Activated CD4-positive, alpha-beta memory T cell treated with anti-CD3 and anti-CD28 coated beads, Interleukin-2, amount 10 ng/mL, durations not matched to agents 7 days and 5 days (primary cell): ENCODE measurements around the gene SGPL1. TPM values are rescaled to one million over a fixed set of nuclear protein-coding genes. Genes with fewer than 3 reads are reported as not detected.

Source experiments
- CTCF ChIA-PET: fragments of 350-600 bp; sonication (Branson Sonifier 250); formaldehyde crosslinking; loops from one replicate; lab custom pipeline; 2021; ENCODE audit warnings: antibody characterized with exemption, inconsistent platforms; lab: Charles Lee
- POLR2A ChIA-PET: fragments of 350-600 bp; sonication (Branson Sonifier 250); formaldehyde crosslinking; loops from one replicate; lab custom pipeline; 2021; ENCODE audit warnings: antibody characterized with exemption; lab: Charles Lee
- DNase-seq: peaks from one replicate; pipeline ENCODE4 v3.0.0-alpha.2; 2020
- H3K27ac Mint-ChIP-seq: one replicate; pipeline ENCODE4 v1.8.0; 2021; ENCODE audit warnings: mild to moderate bottlenecking, mixed read lengths
- H3K27me3 Mint-ChIP-seq: one replicate; pipeline ENCODE4 v1.8.0; 2021; ENCODE audit warnings: mixed read lengths
- H3K36me3 Mint-ChIP-seq: one replicate; pipeline ENCODE4 v1.8.0; 2021; ENCODE audit warnings: low read depth, mixed read lengths
- H3K4me1 Mint-ChIP-seq: one replicate; pipeline ENCODE4 v1.8.0; 2021; ENCODE audit warnings: mixed read lengths
- H3K4me3 Mint-ChIP-seq: one replicate; pipeline ENCODE4 v1.8.0; 2021; ENCODE audit warnings: mild to moderate bottlenecking, mixed read lengths
- H3K9me3 Mint-ChIP-seq: one replicate; pipeline ENCODE4 v1.8.0; 2021; ENCODE audit warnings: mixed read lengths
- total RNA-seq, 2 experiments: library from RNA; stranded (reverse); gene quantifications; one replicate each; pipeline ENCODE4 v1.2.3, GENCODE V29; 2021

The SGPL1 gene
- total RNA-seq, 2 experiments from 2014 or later, result 25.8 to 28.5 TPM

DNA sequence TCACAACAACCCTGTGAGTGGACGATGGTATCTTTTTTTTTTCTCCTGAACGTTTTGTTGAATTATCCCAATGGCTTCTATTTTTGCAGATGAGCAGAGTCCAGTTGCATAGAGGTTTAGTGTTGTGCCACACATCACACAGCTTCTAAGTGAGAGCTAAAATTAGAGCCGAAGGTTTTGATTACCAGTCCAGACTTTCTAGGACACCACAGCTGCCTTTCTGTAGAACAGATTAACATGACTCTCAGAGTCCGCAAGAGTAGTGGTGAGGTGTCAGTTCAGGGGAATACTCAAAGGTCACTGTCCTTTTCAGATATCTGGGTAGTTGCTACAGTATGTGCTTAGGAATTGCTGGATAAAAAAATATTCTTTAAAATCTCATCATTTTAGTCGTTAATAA lies 13.8 kb downstream of the SGPL1 start:
- DNase-seq, result no peak
- peaks cover 10% of the 10 kb centered on the region for H3K36me3 Mint-ChIP-seq
- peaks cover 22% of the 10 kb centered on the region for H3K4me1 Mint-ChIP-seq
- CTCF ChIA-PET, result no interaction called here
- POLR2A ChIA-PET, result interaction anchor here (1.3 kb wide), 1 partner anchor 13 kb away, joined by 3 read pairs; no protein-coding TSS in a partner anchor
- H3K4me3 Mint-ChIP-seq, result no peak overlapping the region
- H3K9me3 Mint-ChIP-seq, result no peaks in the 10 kb centered on the region
- H3K27me3 Mint-ChIP-seq, result no peaks in the 10 kb centered on the region
- H3K27ac Mint-ChIP-seq, result no peak overlapping the region

DNA sequence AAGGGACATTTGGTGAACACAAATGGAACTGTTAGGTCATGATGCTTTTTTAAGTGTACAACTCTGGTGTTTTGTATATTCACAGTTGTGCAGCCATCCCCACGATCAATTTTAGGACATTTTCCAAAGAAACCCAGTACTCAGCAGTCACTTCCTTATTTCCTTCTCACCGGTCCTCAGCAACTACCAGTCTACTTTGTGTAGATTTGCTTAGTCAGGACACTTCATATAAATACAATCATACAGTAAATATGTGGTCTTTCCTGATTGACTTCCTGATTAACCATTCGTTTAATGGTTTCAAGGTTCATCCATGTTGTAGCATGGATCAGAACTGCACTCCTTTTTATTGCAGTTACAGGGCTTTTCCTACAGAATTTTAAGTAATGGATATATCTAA lies 14.4 kb downstream of the SGPL1 start:
- DNase-seq, result no peak
- ChIA-PET CTCF (interaction anchor here (0.7 kb wide), 1 partner anchor 20 kb away, joined by 3 read pairs; no protein-coding TSS in a partner anchor), POLR2A (interaction anchor here (1.3 kb wide), 1 partner anchor 14 kb away, joined by 3 read pairs; no protein-coding TSS in a partner anchor)
- no peak overlapping the region for H3K4me3 Mint-ChIP-seq
- H3K36me3 Mint-ChIP-seq, result peaks cover 10% of the 10 kb centered on the region
- H3K9me3 Mint-ChIP-seq, result no peaks in the 10 kb centered on the region
- no peak overlapping the region for H3K27ac Mint-ChIP-seq
- no peaks in the 10 kb centered on the region for H3K27me3 Mint-ChIP-seq
- peaks cover 22% of the 10 kb centered on the region for H3K4me1 Mint-ChIP-seq

DNA sequence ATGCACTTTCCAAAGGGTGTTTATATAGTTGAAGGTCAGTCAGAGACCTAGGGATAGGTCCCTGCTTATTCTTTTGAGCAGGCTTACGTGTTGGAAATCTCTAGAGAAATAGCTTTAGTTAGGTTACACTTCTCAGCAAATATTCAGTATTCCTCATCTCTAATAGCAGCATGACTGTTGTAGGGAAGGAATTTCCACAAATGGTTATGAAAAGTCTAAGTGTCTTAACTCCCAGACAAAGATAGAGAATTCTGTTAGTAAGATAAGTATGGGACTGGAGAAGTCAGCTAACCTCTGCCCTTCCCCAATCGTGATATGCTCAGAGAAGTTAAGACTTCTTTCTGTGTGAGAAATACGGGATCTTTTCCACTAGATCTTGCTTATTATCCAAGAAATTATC lies 16.5 kb downstream of the SGPL1 start:
- POLR2A ChIA-PET, result no interaction called here
- H3K36me3 Mint-ChIP-seq, result peaks cover 16% of the 10 kb centered on the region
- H3K4me1 Mint-ChIP-seq, result peaks cover 22% of the 10 kb centered on the region
- CTCF ChIA-PET, result no interaction called here
- H3K4me3 Mint-ChIP-seq, result no peak overlapping the region
- no peak overlapping the region for H3K27ac Mint-ChIP-seq
- DNase-seq, result no peak
- H3K27me3 Mint-ChIP-seq, result no peaks in the 10 kb centered on the region
- no peaks in the 10 kb centered on the region for H3K9me3 Mint-ChIP-seq

DNA sequence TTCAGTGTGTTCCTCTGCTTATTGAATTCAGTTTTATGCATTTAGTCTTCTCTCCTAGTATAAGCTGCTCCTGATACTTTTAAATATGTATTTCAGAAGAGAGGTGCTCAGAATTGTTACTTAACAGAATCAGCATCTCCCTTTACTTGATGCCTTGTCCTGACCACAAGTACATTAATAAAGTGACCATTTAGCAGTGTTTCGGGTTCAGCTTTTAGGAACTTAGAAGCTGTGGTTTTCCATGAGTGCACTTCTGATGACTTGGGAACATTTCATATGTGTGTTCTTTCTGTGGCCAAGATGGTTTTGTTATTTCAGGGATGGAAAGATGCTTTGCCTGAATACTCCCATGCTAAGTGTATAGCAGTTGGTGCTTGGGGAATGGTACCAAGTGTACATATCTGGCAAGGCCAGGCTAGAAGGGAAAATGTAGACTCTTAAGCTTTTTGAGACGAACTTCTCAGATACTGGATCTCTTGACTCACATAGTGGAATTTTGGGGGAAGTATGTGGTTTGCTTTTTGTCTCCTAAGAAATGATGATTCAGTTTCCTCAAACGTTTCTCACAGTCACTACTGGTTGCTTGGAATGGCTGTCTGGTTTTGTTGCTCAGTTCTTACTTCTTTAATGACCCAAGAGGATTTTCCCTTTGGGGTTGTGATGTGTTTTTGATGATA lies 17.2 kb downstream of the SGPL1 start:
- Mint-ChIP-seq H3K4me1 (peaks cover 17% of the 10 kb centered on the region), H3K4me3 (no peak overlapping the region), H3K27me3 (no peaks in the 10 kb centered on the region), H3K36me3 (peaks cover 24% of the 10 kb centered on the region), H3K27ac (no peak overlapping the region), H3K9me3 (peaks cover 2% of the 10 kb centered on the region)
- DNase-seq, result no peak
- POLR2A ChIA-PET, result no interaction called here
- CTCF ChIA-PET, result no interaction called here

DNA sequence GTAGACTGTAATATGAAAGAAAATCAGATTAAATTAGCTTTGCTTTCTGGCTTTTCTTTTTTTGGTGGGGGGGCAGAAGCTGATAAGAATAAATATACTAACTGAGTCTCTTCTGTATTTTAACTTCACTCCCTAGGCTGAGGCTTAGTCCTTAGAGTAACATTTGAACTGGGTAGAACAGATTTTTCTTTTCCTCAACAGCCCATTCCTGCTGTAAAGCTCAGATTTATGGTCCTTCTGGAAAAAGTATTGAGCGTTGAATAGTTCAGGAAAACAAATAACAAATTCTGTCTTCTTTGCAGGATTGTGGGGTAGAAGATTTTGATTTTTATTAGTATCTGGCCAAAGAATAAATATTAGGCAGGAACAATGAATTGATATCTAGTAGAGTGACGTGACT lies 17.9 kb downstream of the SGPL1 start:
- H3K4me1 Mint-ChIP-seq, result peaks cover 17% of the 10 kb centered on the region

DNA sequence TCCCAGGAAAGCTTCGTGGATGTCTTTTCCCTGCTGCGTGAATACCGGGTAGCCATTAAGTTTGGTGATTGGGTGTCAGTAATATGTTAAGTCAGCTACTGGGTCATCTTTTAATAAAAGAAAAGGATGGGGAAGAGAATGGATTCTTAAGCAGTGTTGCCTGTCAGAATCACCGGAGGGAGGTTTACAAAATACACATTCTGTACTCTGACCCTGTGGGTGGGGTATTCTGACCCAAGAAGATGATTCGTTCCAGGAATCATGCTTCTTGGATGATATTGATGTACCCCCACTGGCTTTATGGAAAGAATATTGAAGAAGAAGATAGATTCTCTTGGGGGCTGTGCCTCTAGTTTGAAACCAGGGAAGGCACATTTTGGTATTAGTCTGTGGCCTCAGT lies 18.3 kb downstream of the SGPL1 start:
- no peaks in the 10 kb centered on the region for H3K27me3 Mint-ChIP-seq
- POLR2A ChIA-PET, result no interaction called here
- peaks cover 17% of the 10 kb centered on the region for H3K4me1 Mint-ChIP-seq
- DNase-seq, result no peak
- peaks cover 26% of the 10 kb centered on the region for H3K36me3 Mint-ChIP-seq
- no peak overlapping the region for H3K4me3 Mint-ChIP-seq
- H3K27ac Mint-ChIP-seq, result no peak overlapping the region
- H3K9me3 Mint-ChIP-seq, result peaks cover 2% of the 10 kb centered on the region
- CTCF ChIA-PET, result no interaction called here

More for the DNA sequence above, 17.9 kb downstream of the SGPL1 start:
- ChIA-PET POLR2A (no interaction called here), CTCF (no interaction called here)
- DNase-seq, result no peak
- peaks cover 28% of the 10 kb centered on the region for H3K36me3 Mint-ChIP-seq
- H3K4me3 Mint-ChIP-seq, result no peak overlapping the region
- peaks cover 2% of the 10 kb centered on the region for H3K9me3 Mint-ChIP-seq
- H3K27me3 Mint-ChIP-seq, result no peaks in the 10 kb centered on the region
- no peak overlapping the region for H3K27ac Mint-ChIP-seq

DNA sequence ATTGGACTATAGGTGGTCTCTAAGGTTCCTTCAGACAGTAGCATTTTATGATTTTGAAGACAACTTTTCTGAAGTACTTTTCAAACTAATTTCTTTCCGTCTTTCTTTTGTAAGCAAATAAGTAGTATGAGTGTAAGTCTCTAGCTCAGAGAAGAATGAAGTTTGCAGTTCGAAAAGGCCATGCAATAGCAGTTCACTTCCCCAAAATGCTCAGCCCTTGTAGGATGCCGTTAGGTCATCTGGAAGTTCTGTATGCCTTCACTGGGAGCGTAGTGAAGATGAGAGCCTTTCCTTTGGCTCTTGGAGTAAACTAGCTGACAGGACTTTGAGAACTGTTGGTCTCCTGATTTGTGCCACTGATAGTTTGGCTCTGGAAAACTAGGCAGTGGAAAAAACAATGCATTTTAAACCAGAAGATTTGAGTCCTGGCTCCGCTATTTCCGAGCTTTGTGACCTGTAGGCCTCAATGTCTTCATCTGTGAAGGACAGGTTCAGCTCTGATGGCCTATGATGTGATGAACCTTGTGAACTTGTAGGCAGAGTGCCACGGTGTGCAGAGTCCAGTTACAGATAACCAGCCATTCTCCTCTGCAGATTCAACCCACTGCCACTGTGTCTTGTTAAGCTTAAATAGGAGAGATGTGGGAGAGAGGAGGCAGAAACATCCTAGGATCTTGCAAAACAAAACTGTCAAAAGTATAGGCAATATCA lies 18.8 kb downstream of the SGPL1 start:
- Mint-ChIP-seq H3K36me3 (peaks cover 26% of the 10 kb centered on the region), H3K4me3 (no peak overlapping the region), H3K27me3 (no peaks in the 10 kb centered on the region), H3K27ac (no peak overlapping the region), H3K4me1 (peaks cover 17% of the 10 kb centered on the region), H3K9me3 (peaks cover 2% of the 10 kb centered on the region)
- CTCF ChIA-PET, result no interaction called here
- POLR2A ChIA-PET, result no interaction called here
- no peak for DNase-seq

DNA sequence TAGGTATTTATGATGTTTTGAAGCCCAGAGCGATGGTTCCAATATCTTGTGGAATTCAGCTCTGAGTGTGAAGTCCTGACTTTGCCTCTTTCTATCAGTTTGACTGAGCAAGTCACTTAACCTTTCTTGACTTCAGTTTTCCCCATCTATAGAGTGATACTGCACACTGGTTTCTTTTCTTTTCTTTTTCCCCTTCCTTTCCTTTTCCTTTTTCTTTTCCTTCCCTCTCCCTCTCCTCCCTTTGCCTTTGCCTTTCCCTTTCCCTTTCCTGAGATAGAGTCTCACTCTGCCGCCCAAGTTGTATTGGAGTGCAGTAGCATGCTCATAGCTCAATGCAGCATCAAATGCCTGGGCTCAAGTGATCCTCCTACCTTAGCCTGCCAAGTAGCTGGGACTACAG lies 20.6 kb downstream of the SGPL1 start:
- DNase-seq, result no peak
- Mint-ChIP-seq H3K4me3 (no peak overlapping the region), H3K27me3 (no peaks in the 10 kb centered on the region), H3K9me3 (peaks cover 2% of the 10 kb centered on the region), H3K27ac (no peak overlapping the region), H3K4me1 (peaks cover 26% of the 10 kb centered on the region), H3K36me3 (peaks cover 24% of the 10 kb centered on the region)
- ChIA-PET CTCF (no interaction called here), POLR2A (no interaction called here)

DNA sequence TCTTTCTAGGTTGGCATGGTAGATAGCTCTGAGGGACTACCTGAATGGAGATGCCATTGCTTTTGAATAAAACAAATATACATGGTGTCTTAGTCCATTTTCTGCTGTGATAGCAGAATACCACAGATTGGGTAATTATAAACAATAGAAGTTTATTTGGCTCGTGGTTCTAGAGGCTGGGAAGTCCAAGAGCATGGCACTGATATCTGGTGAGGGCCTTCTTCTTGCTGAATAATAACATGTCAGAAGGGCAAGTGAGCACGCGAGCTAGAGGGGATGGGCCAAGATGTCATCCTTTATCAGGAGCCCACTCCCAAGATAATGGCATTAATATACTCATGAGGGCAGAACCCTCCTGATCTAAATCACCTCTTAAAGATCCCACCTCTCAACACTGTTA lies 21.9 kb downstream of the SGPL1 start:
- Mint-ChIP-seq H3K27ac (no peak overlapping the region), H3K9me3 (peaks cover 2% of the 10 kb centered on the region), H3K4me1 (peaks cover 26% of the 10 kb centered on the region), H3K27me3 (no peaks in the 10 kb centered on the region), H3K4me3 (no peak overlapping the region), H3K36me3 (peaks cover 23% of the 10 kb centered on the region)
- DNase-seq, result no peak
- POLR2A ChIA-PET, result no interaction called here
- CTCF ChIA-PET, result interaction anchor here (1.8 kb wide), 1 partner anchor 13 kb away, joined by 5 read pairs; no protein-coding TSS in a partner anchor

DNA sequence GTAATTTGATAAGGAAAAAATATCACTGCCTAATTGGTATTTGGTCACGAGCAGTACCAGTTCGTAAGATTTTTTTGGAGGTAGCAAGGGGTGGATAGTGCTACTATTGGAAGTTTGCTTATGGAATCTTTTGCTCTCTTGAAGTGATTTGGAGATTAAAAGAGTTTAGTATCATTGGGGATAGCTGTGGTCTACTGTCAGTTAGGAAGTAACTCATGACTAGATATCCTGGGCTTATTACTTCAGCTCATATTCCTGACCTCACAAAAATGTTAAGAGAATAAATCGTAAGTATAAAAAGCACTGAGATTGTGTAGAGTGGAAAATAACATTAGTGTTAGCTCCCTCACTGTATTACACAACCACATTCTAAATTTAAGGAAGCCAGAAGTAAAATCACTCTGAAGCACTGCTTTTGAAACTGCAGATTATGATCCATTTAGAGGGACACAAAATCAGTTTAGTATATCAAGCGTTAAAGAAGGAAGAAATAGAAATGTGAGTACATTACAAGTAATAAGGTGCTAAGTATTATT lies 22.6 kb downstream of the SGPL1 start:
- H3K4me1 Mint-ChIP-seq, result peaks cover 19% of the 10 kb centered on the region
- no peak for DNase-seq
- no peaks in the 10 kb centered on the region for H3K27me3 Mint-ChIP-seq
- ChIA-PET CTCF (interaction anchor here (0.8 to 1.8 kb wide), 2 partner anchors 13 to 23 kb away, joined by 3 to 5 read pairs; no protein-coding TSS in a partner anchor), POLR2A (no interaction called here)
- H3K4me3 Mint-ChIP-seq, result no peak overlapping the region
- no peak overlapping the region for H3K27ac Mint-ChIP-seq
- peaks cover 2% of the 10 kb centered on the region for H3K9me3 Mint-ChIP-seq
- peaks cover 27% of the 10 kb centered on the region for H3K36me3 Mint-ChIP-seq

DNA sequence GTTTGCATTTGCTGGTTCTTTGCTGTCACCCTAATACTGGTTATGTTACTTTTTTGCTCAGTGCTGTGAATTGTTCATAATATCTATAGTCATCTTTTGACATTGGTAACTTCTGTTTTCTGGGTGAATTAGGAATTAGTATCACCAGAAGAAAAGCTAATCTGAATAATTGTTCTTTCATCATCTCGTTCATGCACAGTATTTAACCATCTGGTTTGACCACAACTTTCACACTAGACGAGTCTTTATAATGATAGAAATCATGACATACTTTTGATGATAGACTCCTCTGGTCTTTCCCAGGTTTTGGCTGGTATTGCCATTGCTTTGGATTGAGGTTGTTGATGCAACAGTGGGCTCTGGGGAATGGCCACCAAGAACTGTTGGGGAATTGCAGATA lies 25.1 kb downstream of the SGPL1 start:
- Mint-ChIP-seq H3K27ac (no peak overlapping the region), H3K4me3 (no peak overlapping the region), H3K4me1 (peaks cover 11% of the 10 kb centered on the region), H3K36me3 (peaks cover 39% of the 10 kb centered on the region), H3K27me3 (no peaks in the 10 kb centered on the region), H3K9me3 (peaks cover 2% of the 10 kb centered on the region)
- POLR2A ChIA-PET, result no interaction called here
- CTCF ChIA-PET, result no interaction called here
- DNase-seq, result no peak

DNA sequence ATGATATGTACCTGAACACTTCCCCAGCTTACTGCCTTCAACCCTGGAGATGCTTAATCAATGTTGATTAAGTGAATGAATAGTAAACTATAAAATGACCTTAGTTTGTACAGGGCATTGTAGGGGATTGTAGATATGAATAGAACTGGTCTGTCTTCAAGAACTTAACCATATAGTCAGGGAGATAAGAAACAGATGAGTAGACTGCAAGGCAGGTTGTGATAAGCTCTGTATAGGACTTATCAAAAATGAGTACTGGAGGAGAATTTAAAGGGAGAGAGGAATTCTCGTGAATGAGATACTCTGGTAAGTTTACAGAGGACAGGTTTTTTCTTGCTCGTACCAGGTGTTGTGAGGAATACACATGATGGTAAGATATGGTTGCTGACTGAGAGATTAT lies 27.6 kb downstream of the SGPL1 start:
- Mint-ChIP-seq H3K27ac (no peak overlapping the region), H3K4me3 (no peak overlapping the region), H3K27me3 (no peaks in the 10 kb centered on the region), H3K36me3 (peaks cover 24% of the 10 kb centered on the region), H3K9me3 (no peaks in the 10 kb centered on the region), H3K4me1 (peaks cover 16% of the 10 kb centered on the region)
- ChIA-PET CTCF (no interaction called here), POLR2A (no interaction called here)
- DNase-seq, result no peak

DNA sequence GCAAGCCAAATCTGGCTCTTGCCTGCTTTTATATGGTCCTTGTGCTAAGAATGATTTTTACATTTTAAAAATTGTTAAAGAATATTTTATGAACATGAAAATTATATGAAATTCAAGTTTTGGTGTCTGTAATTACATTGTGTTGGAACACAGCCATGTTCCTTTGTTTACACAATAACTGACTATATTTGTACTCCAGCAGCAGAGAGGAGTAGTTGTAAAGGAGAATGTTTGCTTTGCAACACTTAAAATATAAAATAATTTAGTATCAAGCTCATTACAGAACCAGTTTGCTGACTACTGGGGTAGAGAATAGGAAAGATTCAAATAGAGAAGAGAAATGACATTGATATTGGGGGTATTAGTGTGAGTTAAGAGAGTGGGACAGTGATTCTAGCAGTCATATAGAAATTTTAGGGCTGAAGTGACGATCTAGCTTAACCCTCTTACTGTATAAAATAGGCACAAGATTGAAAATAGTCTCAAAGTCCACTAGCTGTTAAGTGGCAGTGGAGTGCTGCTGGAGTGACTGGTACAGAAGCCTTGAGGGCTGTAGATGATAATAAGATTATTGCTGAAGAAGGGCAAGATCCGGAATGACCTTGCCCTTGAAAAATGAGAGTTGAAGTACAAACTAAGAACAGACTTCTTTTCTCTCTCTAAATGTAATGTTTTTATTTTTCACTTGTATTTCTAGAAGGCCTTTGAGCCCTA lies 28.2 kb downstream of the SGPL1 start:
- H3K27ac Mint-ChIP-seq, result no peak overlapping the region
- H3K9me3 Mint-ChIP-seq, result no peaks in the 10 kb centered on the region
- DNase-seq, result no peak
- H3K4me1 Mint-ChIP-seq, result peaks cover 20% of the 10 kb centered on the region
- H3K27me3 Mint-ChIP-seq, result no peaks in the 10 kb centered on the region
- H3K4me3 Mint-ChIP-seq, result no peak overlapping the region
- peaks cover 25% of the 10 kb centered on the region for H3K36me3 Mint-ChIP-seq
- ChIA-PET CTCF (no interaction called here), POLR2A (no interaction called here)
